Left forelimb (tissue), 1 donor: ENCODE data around the gene AMFR.

Experiments used
- DNase-seq: peaks from one replicate; pipeline ENCODE4 v3.0.0-alpha.2; 2018; ENCODE audit warnings: low spot score

AMFR gene

DNA sequence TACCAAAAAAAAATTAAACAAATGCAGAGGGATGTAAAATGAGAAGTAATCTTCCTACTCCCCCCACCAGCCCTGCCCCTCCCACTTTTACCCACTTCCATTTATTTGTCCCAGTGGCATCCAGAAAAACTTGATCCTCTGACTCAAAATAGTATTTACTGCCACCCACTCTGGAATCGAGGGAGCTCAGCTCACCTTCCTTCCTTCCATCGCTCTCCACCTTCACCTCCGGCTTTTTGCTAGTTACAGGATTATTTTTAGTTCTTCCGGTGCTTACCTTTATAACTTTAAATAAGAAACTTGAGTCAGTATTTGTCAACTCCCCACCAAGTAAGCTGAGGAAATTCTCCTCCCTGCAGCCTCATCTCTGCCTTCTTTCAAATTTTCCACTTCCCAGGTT, 94.9 kb downstream of the AMFR start:
- no peak for DNase-seq

DNA sequence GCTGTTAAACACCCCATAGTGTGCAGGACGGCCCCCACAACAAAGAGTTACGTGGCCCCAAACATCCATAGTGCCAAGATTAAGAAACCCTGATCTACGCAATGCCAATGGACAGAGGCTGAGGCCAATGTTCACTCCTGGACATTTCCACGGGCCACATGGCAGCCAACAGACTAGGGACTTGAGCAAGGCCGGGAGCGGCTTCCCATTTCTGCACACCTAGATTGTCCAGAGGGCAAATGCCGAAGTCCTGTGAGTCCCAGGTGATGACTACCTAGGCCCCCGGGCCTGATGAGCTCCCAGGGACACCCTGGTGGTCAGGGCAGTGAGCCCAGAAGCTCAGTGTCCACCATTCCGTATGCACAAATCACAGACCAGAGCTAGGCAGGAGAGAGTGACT, 95.5 kb downstream of the AMFR start:
- no peak for DNase-seq

GRCh38 chr16:56328276-56329022, 96.9 kb downstream of the AMFR start:
- DNase-seq = no peak

DNA sequence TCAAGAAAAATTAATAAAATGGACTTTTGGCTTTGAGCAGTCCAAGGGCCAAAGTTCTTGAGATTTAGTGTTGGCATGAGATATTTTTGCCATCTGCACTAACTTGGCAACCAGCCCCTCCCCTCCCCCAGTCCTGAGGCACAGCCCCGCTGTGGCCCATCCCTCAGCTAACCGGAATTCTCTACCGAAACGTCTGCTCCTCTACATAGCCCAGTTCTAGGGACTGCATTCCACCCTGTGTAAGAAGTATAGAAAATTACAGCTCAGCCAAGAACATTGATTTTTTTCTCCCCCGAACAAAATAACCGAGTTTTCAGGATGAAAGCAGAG, 97.5 kb downstream of the AMFR start:
- no peak for DNase-seq

- no peak for DNase-seq
These were observed 98.0 kb downstream of the AMFR start for GRCh38 chr16:56327071-56327928.

DNA sequence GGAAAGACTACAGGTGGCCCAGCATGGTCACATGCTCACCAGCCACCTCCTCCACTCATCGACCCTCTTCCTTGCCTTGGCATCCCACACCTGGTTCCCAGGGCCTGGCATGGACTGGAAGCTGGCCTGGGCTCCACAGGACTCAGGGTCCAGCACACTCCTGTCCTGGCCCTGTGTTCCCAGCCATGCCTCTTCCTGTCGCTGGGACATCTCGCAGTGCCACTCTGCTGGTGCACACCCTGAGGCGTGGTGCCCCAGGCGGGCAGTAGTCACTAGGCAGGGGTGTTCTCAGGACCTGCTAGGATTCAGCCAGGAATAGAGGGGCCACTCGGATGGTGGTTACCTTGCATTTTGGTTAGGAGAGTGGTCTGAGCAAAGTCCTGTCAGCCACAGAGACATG, 99.4 kb downstream of the AMFR start:
- no peak for DNase-seq

DNA sequence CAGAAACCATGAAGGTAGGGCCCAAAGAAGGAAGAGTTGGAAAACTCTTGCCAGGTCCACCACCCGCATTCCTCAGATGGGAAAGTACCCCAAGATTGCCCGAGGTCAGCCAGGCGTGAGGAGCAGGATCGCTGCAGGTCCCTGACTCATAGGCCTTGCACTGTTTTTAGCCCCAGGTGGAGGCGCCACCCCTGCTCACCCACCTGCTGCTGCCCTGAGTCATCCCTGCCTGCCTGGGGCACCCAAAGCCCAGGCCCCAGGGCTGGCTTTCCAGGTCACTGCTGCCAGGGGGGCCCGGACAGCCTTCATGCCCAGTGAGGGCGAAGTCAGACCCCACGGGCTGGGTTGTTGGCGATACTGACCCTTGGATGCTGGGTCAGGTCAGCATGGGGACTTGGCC, 100.9 kb downstream of the AMFR start:
- DNase-seq = no peak

DNA sequence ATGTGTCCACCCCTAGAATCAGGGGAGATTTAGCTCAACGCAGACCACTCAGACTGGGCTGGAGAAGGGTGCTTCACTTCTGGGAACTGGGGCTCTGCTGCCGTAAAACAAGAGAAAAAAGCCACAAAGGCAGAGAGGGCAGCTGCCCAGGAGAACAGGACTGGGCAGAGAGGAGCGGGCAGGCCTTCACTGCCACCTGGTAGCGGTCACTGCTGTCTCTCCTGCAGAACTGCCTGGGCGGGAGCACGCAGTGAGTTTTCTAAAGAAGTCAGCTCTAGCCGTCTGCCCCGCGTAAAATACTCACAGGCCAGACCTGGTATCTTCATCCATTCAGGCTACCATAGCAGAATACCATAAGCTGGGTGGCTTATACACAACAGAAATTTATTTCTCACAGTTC, 103.8 kb downstream of the AMFR start:
- no peak for DNase-seq

DNA sequence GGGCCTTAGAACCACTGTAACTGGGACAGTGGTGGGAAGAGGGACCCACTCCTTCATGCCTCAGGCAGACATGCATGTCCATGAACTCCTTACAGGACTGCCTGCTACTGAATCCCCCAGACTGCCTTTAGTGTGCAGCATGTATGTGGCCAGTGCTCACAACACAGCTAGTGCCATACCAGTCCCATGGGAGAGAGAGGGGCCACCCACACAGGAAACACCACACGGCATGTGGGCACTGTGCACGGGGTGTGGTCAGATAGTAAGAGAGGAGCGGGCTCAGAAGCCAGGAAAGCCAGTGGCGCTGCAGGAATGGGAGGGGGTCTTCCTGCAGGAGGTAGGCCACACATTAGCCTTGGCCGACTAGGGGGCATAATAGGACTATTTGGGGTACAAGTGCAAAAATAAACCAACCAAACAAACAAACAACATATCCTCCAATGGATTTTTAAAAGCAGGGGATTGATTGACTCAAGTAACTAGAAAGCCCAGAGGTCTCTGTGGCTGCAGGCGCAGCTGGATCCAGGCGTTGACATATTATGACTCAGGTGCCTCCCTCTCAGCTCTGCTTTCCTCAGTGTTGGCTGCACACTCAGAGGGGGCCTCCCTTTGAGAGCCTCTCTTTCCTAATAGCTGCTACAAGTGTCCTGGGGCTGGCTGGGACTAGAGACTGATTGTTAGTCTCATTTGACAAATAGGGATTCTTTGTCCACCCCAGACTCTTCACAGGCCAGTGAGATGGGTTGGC, 104.4 kb downstream of the AMFR start:
- DNase-seq = no peak

DNA sequence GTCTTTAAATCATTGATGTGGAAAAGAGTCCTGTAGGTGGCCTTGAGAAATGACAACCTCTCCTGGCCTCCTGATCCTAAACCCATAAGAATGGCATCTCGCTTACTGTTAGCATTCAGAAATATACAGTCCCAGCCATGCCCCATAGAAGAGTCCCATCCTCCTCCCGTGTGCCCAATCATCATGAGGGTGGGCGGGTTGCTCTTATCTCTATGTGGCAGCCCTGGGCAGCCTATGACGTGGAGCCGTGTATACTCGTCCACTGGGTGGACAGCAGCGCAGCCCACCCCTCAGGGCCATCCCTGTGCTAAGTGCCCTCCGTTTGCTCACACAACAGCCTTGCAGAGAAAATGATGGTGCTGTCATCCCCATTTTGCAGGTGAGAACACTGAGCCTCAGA, 105.3 kb downstream of the AMFR start:
- DNase-seq = no peak

DNA sequence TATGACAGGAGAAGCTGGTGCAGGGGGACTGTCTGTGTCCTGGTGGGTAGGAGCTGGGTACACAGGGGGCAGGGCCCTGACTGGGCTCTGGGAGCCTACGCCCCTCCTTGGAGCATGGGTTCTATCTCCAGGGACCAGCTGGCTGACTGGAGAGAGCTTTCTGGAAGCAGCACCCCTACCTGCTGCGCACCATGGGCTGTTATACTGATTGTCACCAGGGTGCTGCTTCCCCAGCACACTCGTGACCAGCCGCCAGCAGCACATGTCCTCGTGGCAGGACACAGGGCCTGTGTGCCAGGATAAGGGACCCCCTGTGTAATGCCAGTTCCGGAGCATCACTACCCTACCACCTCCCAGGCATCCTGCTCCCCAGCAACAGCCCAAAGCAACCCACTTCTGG, 106.0 kb downstream of the AMFR start:
- no peak for DNase-seq

DNA sequence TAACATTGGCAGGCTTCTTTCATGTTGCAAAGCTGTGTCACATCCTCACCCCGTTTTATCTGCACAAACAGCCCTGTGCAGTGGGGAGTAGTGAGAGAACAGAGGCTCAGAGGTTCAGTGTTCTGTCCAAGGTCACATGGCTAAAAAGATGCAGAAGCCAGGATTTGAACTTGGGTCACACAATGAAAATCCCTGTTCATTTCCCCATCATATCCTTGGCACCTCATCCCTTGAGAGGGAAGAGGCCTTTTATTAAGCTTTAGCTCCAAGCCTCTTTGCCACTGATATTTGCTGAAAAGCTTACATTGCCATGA, 106.6 kb downstream of the AMFR start:
- DNase-seq = no peak

DNA sequence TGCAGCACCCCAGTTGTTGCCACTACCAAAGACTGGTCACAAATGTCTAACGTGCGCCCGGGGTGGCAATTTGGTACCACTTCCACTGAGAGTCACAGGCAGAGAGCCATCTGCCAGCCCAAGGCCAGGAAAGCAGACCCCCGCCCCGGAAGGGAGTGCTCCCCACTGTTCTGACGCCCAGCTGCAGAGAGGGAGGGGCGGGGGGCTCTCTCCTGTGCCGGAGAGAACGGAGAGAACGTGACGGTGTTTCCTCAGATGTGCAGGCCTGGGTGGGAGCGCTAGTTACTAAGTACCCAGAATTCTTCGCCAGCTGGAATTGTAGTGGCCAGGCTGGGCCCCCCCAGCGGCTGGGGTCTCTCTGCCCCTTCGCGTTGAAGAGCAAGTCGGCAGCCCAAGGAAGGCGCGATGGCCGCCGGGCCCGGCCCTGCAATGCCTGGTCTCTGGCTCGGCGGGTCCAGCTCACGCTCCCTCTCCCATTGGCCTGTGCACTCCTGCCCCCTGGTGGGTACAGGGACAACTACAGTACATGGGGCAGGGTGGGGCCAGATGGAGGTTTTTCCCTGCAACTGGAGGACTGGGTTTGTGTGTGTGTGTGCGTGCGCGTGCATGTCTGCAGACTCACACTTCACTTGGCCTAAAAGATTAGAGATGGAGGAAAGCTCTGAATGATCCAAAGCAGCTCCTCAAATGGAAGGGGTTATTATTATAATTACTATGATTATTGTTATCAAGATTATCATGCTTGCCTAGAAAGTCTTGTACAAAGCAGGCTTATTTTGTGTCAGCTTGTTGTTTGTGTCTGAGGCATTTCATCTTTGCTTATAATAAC, 107.1 kb downstream of the AMFR start:
- DNase-seq = peak; percentile 91

DNA sequence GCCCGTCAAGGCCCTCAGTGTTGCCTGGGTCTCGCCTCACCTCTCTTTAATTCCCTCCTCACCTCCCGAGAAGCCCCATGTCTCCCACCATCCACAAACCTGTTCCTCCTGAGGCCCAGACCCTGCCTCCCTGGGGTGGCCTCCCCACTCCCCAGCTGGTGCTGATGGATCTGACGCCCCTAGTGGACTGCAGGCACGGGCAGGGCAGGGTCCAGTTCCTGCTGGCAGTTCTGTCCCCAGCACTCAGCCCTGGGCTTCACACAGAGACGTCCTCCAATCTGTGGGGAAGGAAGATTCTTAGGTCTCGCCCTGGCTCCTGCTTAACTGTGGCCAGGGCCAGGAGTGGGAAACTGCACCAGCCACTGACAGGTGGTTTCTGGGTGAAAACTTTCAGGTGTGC, 108.8 kb downstream of the AMFR start:
- DNase-seq = no peak

DNA sequence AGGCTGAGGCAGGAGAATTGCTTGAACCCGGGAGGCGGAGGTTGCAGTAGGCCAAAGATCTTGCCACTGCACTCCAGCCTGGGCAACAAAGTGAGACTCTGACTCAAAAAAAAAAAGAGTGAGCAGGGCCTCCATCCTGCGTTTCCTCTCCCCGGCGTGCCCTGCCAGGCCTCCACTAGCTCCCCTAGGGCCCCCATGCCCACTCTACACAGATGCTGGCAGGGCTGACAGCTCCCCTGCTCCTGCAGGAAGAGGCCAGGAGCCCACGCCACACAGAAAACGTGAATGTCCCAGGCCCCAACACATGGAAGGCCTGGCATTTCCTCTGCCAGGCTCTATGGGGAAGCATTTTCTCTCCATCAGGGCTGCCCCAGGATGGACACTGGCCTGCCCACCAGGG, 109.4 kb downstream of the AMFR start:
- DNase-seq = no peak

GRCh38 chr16:56314244-56314850, 111.0 kb downstream of the AMFR start:
- no peak for DNase-seq

DNA sequence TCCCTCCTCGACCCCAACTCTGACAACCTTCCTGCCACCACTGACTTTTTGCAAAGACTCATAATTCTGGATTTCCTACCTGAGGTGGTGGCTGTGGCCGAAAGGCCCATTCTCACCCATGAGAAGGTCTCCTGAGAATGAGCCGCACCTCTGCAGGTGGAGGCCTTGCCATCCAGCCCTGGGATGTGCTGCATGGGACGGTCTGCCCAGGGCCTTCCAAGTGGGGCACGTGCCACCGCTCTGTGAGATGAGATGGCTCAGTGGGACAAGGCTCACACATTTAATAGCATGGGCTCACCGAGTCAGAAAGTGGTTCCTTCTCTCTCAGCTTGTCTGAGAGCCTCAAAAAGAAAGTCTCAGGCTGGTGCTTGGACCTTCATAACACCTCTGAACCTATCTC, 112.8 kb downstream of the AMFR start:
- no peak for DNase-seq

DNA sequence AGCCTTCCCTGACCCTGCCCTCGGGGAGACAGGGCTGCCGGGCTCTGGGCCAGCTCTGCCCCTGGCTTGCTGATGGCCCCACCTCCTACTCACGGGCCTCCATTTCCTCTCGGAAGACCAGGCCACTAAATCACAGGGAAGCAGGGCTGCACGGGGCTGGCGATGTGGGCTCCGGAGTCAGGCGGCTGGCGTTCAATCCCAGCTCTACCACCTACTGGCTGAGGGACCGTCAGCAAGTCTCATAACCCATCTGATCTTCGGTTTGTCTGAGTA, 113.4 kb downstream of the AMFR start:
- no peak for DNase-seq
